KMS-11 (cell line): Measurements from ENCODE around the gene STEAP3.

ENCODE experiments used
- H2AFZ ChIP-seq: fragments of 200-600 bp; sonication (generic); 2 replicates; pipeline ENCODE4 v1.6.1; 2016; ENCODE audit warnings: antibody characterized with exemption, mixed run types, low read depth
- H3K27ac ChIP-seq: fragments of 200-600 bp; sonication (generic); 2 replicates; pipeline ENCODE4 v1.6.1; 2016; ENCODE audit warnings: mild to moderate bottlenecking, mixed run types
- H3K27me3 ChIP-seq: fragments of 200-600 bp; sonication (generic); 2 replicates; pipeline ENCODE4 v1.6.1; 2017; ENCODE audit warnings: mild to moderate bottlenecking, low read depth, mixed run types, moderate library complexity; ENCODE audit not compliant: insufficient read depth
- H3K36me3 ChIP-seq: fragments of 200-600 bp; sonication (generic); 2 replicates; pipeline ENCODE4 v1.6.1; 2017; ENCODE audit warnings: mild to moderate bottlenecking, mixed run types; ENCODE audit not compliant: insufficient read depth
- H3K4me1 ChIP-seq: fragments of 200-600 bp; sonication (generic); 2 replicates; pipeline ENCODE4 v1.6.1; 2016; ENCODE audit warnings: mild to moderate bottlenecking, low read depth, mixed run types; ENCODE audit not compliant: poor library complexity, severe bottlenecking
- H3K4me2 ChIP-seq: fragments of 200-600 bp; sonication (generic); 2 replicates; pipeline ENCODE4 v1.7.0; 2016; ENCODE audit warnings: mild to moderate bottlenecking, mixed run types
- H3K4me3 ChIP-seq: fragments of 200-600 bp; sonication (generic); IDR thresholded peaks from 2 replicates; pipeline ENCODE4 v1.6.1; 2017; ENCODE audit warnings: low read depth, low read length, mixed read lengths; ENCODE audit not compliant: insufficient read depth
- H3K79me2 ChIP-seq: fragments of 200-600 bp; sonication (generic); 2 replicates; pipeline ENCODE4 v1.6.1; 2016; ENCODE audit warnings: low read depth, mixed run types; ENCODE audit not compliant: insufficient read depth
- H3K9ac ChIP-seq: fragments of 200-600 bp; sonication (generic); 2 replicates; pipeline ENCODE4 v1.6.1; 2016; ENCODE audit warnings: mild to moderate bottlenecking, mixed run types
- H4K20me1 ChIP-seq: fragments of 200-600 bp; sonication (generic); 2 replicates; pipeline ENCODE4 v1.6.1; 2016; ENCODE audit warnings: mild to moderate bottlenecking, mixed run types; ENCODE audit not compliant: insufficient read depth
- TF ChIP-seq, protein P1 (sequence below): fragments of 200-600 bp; sonication (generic); conservative IDR thresholded peaks from 2 replicates; pipeline ENCODE4 v1.6.1; 2017; ENCODE audit warnings: low read depth, mild to moderate bottlenecking, antibody characterized with exemption, low read length, moderate library complexity, mixed read lengths

STEAP3 gene

DNA sequence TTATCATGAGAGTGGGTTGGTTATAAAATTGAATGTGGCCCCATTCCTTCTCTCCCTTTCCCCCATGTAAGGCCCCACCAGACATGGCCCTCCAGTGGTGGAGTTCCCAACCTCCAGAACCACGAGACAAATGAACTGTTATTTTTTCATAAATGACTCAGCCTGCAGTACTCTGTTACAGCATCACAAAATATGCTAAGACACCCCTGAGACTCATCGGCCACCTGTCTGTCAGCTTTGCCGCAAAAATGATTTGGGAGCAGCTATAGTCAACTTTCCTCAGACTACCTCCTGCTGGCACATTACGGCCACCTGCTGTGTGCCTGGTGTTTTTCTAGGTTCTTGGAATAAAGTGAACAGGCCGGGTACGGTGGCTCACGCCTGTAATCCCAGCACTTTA, 43.6 kb upstream of the STEAP3 start:
- H3K27me3 ChIP-seq = no peaks in the 10 kb centered on the region
- TF ChIP-seq, protein P1, sequence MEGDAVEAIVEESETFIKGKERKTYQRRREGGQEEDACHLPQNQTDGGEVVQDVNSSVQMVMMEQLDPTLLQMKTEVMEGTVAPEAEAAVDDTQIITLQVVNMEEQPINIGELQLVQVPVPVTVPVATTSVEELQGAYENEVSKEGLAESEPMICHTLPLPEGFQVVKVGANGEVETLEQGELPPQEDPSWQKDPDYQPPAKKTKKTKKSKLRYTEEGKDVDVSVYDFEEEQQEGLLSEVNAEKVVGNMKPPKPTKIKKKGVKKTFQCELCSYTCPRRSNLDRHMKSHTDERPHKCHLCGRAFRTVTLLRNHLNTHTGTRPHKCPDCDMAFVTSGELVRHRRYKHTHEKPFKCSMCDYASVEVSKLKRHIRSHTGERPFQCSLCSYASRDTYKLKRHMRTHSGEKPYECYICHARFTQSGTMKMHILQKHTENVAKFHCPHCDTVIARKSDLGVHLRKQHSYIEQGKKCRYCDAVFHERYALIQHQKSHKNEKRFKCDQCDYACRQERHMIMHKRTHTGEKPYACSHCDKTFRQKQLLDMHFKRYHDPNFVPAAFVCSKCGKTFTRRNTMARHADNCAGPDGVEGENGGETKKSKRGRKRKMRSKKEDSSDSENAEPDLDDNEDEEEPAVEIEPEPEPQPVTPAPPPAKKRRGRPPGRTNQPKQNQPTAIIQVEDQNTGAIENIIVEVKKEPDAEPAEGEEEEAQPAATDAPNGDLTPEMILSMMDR = no peak
- H3K4me3 ChIP-seq = no peak overlapping the region
- H3K9ac ChIP-seq = no peak overlapping the region
- H3K36me3 ChIP-seq = no peaks in the 10 kb centered on the region
- no peak overlapping the region for H3K27ac ChIP-seq
- H4K20me1 ChIP-seq = no peaks in the 10 kb centered on the region
- no peak overlapping the region for H2AFZ ChIP-seq
- H3K79me2 ChIP-seq = no peaks in the 10 kb centered on the region
- no peak overlapping the region for H3K4me2 ChIP-seq
- H3K4me1 ChIP-seq = no peaks in the 10 kb centered on the region

DNA sequence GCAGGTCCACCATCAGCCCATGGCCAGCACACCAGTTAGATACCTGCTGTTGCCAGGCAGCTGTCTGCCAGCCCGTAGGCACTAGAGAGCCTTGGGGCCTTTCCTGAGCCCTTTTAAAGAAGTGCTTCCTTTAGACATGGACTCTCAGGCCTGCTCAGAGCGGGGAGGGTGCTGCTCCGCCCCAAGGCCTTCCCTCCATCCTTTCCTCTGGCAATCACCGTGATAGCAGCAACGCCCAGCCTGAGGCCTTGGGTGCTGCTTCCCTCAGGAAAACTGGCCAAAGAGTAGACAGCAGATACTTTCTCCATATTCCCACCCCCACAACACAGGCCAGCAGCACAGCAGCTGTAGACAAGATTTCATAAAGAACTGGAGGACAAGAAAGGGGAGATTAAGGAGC, 42.7 kb upstream of the STEAP3 start:
- TF ChIP-seq, protein P1 = no peak
- Histone ChIP-seq H3K4me1 (no peaks in the 10 kb centered on the region), H3K9ac (no peak overlapping the region), H4K20me1 (no peaks in the 10 kb centered on the region), H3K4me3 (no peak overlapping the region), H3K36me3 (no peaks in the 10 kb centered on the region), H3K4me2 (no peak overlapping the region), H3K27me3 (no peaks in the 10 kb centered on the region), H3K27ac (no peak overlapping the region), H2AFZ (no peak overlapping the region), H3K79me2 (no peaks in the 10 kb centered on the region)

DNA sequence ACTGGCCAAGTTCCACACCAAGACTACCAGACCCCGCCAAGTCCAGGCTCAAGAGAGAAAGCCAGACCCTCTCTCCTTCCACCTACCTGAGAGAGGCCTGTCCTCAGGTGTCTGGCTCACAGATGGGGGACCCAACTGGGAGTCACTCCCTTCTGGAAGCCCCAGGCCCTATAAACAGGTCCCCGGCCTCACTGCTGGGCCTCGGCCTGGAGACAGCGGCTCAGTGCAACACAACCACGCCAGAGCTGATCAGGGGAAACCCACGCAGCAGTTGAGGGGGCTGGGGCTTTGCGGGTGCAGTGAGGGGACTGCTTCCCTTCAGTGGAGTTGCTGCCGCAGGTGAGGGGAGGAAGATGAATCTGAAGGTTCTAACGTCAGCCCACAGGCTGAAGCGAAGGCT, 42.2 kb upstream of the STEAP3 start:
- no peak overlapping the region for H3K4me2 ChIP-seq
- TF ChIP-seq, protein P1 = no peak
- H3K9ac ChIP-seq = no peak overlapping the region
- H3K79me2 ChIP-seq = no peaks in the 10 kb centered on the region
- no peak overlapping the region for H3K4me3 ChIP-seq
- H3K4me1 ChIP-seq = no peaks in the 10 kb centered on the region
- no peaks in the 10 kb centered on the region for H3K36me3 ChIP-seq
- H3K27ac ChIP-seq = no peak overlapping the region
- H2AFZ ChIP-seq = no peak overlapping the region
- H3K27me3 ChIP-seq = no peaks in the 10 kb centered on the region
- no peaks in the 10 kb centered on the region for H4K20me1 ChIP-seq

DNA sequence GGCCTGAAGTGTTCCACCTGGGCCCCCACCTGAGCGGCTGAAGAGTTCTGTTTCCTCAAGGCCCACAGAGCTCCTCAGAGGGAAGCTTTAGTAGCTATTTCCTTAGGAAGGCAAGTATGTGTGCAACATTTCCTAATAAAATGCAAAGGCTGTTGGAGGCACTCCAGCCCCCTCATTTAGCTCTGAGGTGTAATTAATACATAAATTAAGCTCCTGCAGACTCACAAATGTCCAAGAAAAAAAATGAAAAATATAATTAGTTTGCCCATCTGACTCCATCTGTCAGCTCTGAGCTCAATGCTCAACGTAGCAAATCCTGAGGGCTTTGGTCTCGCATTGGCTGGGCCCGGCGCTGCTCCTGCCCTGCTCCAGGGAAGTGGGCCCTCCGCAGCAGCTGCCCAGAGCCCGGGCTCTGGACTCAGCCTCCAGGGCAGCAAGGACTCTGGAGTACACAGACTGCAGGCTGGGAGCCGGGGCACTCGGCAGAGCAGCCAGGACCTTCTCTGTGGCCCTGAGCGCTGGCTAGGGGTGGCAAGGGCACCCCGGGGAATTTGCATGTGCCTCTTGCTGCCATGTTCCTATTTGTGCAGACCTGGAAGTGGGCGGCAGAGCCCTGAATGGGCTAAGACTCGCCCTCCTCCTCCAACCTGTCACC, 41.7 kb upstream of the STEAP3 start:
- Histone ChIP-seq H3K4me2 (no peak overlapping the region), H3K4me3 (no peak overlapping the region), H3K27me3 (no peaks in the 10 kb centered on the region), H3K36me3 (no peaks in the 10 kb centered on the region), H3K79me2 (no peaks in the 10 kb centered on the region), H3K4me1 (no peaks in the 10 kb centered on the region), H3K27ac (no peak overlapping the region), H4K20me1 (no peaks in the 10 kb centered on the region), H3K9ac (no peak overlapping the region), H2AFZ (no peak overlapping the region)
- TF ChIP-seq, protein P1 = no peak
